WERI-Rb-1 (cell line): ENCODE results near the gene MRGPRX4.

ENCODE experiments used
- DNase-seq: peaks from one replicate; pipeline ENCODE4 v3.0.0-alpha.2; 2020
- H3K27ac ChIP-seq: fragments of 250-450 bp; sonication (Bioruptor Pico); 2 replicates; pipeline ENCODE4 v1.5.1; 2020; ENCODE audit warnings: mild to moderate bottlenecking, moderate library complexity
- H3K27me3 ChIP-seq: fragments of 250-450 bp; sonication (Bioruptor Pico); 2 replicates; pipeline ENCODE4 v1.5.1; 2021; ENCODE audit warnings: mild to moderate bottlenecking, low read depth, moderate library complexity; ENCODE audit not compliant: insufficient read depth, severe bottlenecking
- H3K36me3 ChIP-seq: fragments of 250-450 bp; sonication (Bioruptor Pico); 2 replicates; pipeline ENCODE4 v1.5.1; 2020; ENCODE audit warnings: mild to moderate bottlenecking, moderate library complexity
- H3K4me3 ChIP-seq: 2 replicates; pipeline ENCODE4 v1.5.1; 2011; ENCODE audit warnings: low read depth, mild to moderate bottlenecking, control low read depth, low read length
- H3K9me3 ChIP-seq: fragments of 250-450 bp; sonication (Bioruptor Pico); 2 replicates; pipeline ENCODE4 v1.5.1; 2021; ENCODE audit warnings: mild to moderate bottlenecking, moderate library complexity; ENCODE audit not compliant: severe bottlenecking
- TF ChIP-seq, protein P1 (sequence below): IDR thresholded peaks from 2 replicates; pipeline ENCODE4 v1.5.1; 2011; ENCODE audit warnings: low read depth, mild to moderate bottlenecking, control low read depth, inconsistent platforms, low read length

Gene MRGPRX4

DNA sequence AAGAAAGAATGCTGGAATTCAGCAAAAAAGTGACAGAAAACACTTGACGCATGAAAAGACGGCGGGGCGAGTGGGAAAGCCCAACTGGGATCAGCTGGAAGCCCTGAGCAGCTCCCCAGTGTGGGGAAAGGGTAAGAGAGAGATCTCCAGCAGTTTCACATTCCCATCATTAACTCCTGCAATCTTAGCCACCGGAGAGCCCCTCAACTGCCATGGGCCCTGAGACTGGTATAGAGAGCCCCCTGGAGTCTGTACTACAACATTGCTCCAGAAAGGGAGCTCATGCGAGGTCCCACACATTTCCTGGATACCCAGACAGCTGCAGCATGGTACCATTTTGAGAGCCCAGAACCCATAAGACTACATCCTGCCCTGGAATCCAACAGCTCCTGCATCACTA lies 31.1 kb downstream of the MRGPRX4 start:
- H3K9me3 ChIP-seq: no peaks in the 10 kb centered on the region
- no peaks in the 10 kb centered on the region for H3K27me3 ChIP-seq
- no peak overlapping the region for H3K4me3 ChIP-seq
- no peak overlapping the region for H3K27ac ChIP-seq
- peak; percentile 56 for DNase-seq
- TF ChIP-seq, protein P1, sequence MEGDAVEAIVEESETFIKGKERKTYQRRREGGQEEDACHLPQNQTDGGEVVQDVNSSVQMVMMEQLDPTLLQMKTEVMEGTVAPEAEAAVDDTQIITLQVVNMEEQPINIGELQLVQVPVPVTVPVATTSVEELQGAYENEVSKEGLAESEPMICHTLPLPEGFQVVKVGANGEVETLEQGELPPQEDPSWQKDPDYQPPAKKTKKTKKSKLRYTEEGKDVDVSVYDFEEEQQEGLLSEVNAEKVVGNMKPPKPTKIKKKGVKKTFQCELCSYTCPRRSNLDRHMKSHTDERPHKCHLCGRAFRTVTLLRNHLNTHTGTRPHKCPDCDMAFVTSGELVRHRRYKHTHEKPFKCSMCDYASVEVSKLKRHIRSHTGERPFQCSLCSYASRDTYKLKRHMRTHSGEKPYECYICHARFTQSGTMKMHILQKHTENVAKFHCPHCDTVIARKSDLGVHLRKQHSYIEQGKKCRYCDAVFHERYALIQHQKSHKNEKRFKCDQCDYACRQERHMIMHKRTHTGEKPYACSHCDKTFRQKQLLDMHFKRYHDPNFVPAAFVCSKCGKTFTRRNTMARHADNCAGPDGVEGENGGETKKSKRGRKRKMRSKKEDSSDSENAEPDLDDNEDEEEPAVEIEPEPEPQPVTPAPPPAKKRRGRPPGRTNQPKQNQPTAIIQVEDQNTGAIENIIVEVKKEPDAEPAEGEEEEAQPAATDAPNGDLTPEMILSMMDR: peak; percentile 77
- H3K36me3 ChIP-seq: no peaks in the 10 kb centered on the region

DNA sequence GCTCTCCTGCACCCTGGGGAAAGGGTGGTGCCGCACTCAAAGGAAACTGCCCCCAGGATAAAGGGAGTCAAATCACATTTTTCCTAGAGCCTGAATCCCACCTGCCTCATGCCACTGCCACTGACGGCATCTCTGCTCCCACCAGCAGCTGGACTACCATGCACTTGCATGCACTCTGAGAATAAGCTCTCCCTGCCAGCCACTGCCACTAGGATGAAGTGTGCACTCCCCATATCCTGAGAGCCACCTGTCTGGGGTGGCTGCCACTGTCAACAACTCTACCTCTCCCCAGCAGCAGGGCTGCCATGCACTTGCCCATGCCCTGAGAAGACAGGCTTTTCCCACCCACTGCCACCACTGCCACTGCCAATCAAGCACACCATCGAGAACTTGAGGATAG lies 31.6 kb downstream of the MRGPRX4 start:
- H3K27ac ChIP-seq: no peak overlapping the region
- H3K4me3 ChIP-seq: no peak overlapping the region
- TF ChIP-seq, protein P1: no peak
- no peaks in the 10 kb centered on the region for H3K27me3 ChIP-seq
- DNase-seq: no peak
- no peaks in the 10 kb centered on the region for H3K36me3 ChIP-seq
- no peaks in the 10 kb centered on the region for H3K9me3 ChIP-seq

DNA sequence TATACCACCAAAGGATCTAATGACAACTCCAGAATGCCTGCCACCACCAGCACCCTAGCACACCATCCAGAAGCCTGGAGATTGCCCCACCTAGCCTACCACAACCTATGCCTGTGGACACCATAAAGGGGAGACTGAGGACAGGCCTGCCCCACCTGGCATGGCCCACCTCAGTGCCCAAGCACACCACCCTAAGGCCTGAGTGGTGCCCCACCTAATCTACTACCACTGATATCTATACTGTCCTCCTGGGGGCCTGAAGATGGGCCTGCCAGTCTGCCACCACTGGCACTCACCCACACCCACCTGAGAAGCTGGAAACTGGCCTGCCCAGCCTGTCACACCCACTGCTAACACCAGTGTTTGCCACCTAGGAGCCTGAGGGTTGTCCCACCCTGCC lies 32.1 kb downstream of the MRGPRX4 start:
- Histone ChIP-seq H3K4me3 (no peak overlapping the region), H3K36me3 (no peaks in the 10 kb centered on the region), H3K9me3 (no peaks in the 10 kb centered on the region), H3K27ac (no peak overlapping the region), H3K27me3 (no peaks in the 10 kb centered on the region)
- TF ChIP-seq, protein P1: no peak
- no peak for DNase-seq

DNA sequence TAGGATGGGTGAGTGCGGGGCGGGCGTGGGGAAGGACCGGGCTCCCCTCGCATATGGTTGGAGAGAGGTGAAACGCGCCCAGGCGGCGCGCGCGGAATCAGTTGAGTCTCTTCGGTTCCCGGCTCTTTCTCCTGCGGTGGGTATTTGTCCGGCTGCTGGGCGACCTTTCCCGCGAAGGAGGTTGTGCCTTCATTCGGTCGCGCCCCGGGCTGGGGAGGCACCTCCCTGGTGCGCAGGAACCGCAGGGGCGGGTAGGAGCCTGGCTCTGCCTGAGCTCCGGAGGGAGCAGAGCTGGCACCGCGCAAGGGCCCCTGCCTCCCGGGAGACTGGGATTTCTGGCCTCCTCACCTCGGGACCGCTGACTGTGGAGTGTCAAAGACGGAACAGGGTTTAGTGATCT lies 36.4 kb downstream of the MRGPRX4 start:
- TF ChIP-seq, protein P1: no peak
- H3K27me3 ChIP-seq: no peaks in the 10 kb centered on the region

DNA sequence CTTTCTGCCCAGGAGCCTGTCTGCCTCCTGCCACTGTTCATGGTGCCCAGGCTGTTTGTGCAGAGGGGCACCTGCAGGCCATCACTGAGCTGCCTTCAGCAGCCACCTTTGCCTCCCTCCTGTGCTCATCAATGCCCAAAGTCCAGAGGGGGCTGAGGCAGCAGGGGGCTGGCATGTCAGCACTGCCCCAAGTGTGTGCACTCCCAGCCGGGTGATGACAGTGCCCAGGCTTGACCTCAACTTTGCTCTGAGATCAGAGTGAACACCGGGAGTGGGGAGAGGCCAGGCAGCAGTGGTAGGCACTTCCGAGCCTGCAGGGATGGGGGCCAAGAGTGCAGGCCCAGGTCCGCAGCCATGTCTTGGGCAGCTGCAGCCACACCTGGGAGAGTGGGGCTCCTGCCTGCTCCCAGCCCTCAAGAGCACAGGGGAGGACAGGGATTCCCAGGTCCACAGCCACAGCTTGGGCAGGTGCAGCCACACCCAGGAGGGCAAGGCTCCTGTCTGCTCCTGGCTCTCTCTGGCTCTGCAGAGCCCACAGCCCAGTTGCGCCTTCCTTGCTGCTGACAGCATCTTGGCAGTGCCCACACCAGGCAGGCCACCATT lies 48.7 kb downstream of the MRGPRX4 start:
- no peak overlapping the region for H3K4me3 ChIP-seq
- H3K27ac ChIP-seq: no peak overlapping the region
- no peak for DNase-seq
- H3K27me3 ChIP-seq: no peaks in the 10 kb centered on the region
- H3K36me3 ChIP-seq: no peaks in the 10 kb centered on the region
- TF ChIP-seq, protein P1: no peak
- peaks cover 2% of the 10 kb centered on the region for H3K9me3 ChIP-seq

More for the DNA sequence above, 36.4 kb downstream of the MRGPRX4 start:
- Histone ChIP-seq H3K4me3 (no peak overlapping the region), H3K27ac (no peak overlapping the region), H3K9me3 (no peaks in the 10 kb centered on the region), H3K36me3 (no peaks in the 10 kb centered on the region)
- no peak for DNase-seq

DNA sequence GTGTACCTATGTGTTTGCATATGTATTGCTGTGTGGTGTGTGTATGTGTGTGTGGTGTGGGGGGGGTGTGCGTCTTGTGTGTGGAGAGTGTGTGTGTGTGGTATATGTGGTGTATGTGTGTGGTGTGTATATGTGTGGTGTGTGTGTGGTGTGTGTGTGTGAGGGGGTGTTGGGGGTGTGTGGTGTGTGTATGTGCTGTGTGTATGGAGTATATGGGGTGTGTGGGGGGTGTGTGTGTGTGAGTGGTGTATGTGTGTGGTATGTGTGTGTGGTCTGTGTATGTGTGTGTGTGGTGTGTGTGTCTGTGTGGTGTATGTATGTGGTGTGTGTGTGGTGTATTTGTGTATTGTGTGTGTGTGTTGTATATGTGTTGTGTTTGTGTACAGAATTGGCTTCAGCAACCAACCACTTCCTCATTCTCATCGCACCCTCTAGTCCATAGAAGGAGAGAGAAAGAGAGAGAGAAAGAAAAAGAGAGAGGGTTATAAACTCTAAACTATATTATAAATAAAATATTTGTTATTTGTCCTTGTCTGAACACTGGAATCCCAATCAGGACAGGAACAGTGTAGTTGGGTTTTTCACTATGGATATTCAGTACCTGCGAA lies 50.3 kb downstream of the MRGPRX4 start:
- peaks cover 4% of the 10 kb centered on the region for H3K9me3 ChIP-seq
- TF ChIP-seq, protein P1: no peak
- no peak for DNase-seq
- H3K36me3 ChIP-seq: no peaks in the 10 kb centered on the region
- no peak overlapping the region for H3K4me3 ChIP-seq
- no peaks in the 10 kb centered on the region for H3K27me3 ChIP-seq
- no peak overlapping the region for H3K27ac ChIP-seq
